SK-N-SH (cell line): Measurements from ENCODE around the gene MIPOL1.

Experiments
- CTCF ChIP-seq: fragments of 200-600 bp; sonication (generic); IDR thresholded peaks from 2 replicates; pipeline ENCODE4 v1.6.1; 2017; ENCODE audit warnings: antibody characterized with exemption, mild to moderate bottlenecking, moderate library complexity
- EZH2phosphoT487 ChIP-seq: fragments of 200-600 bp; sonication (generic); IDR thresholded peaks from 2 replicates; pipeline ENCODE4 v1.6.1; 2017; ENCODE audit warnings: low read depth, mixed run types, mild to moderate bottlenecking, antibody characterized with exemption, moderate library complexity, borderline replicate concordance
- FOSL2 ChIP-seq: IDR thresholded peaks from 2 replicates; pipeline ENCODE4 v1.4.0; 2012; ENCODE audit warnings: low read depth, mild to moderate bottlenecking, moderate library complexity, borderline replicate concordance
- NRF1 ChIP-seq: IDR thresholded peaks from 2 replicates; pipeline ENCODE4 v1.6.1; 2012; ENCODE audit warnings: low read depth, mild to moderate bottlenecking, low read length
- SIN3A ChIP-seq: IDR thresholded peaks from 2 replicates; pipeline ENCODE4 v1.6.1; 2012; ENCODE audit warnings: low read depth, mild to moderate bottlenecking, low read length, moderate library complexity, borderline replicate concordance
- SMC3 ChIP-seq: IDR thresholded peaks from 2 replicates; pipeline ENCODE4 v1.6.1; 2012; ENCODE audit warnings: low read depth, low read length, improper control_type of control experiment
- TAF1 ChIP-seq: IDR thresholded peaks from 2 replicates; pipeline ENCODE4 v1.6.1; 2012; ENCODE audit warnings: low read depth, mild to moderate bottlenecking, low read length, moderate library complexity, borderline replicate concordance
- USF1 ChIP-seq: IDR thresholded peaks from 2 replicates; pipeline ENCODE4 v1.4.0; 2012; ENCODE audit warnings: low read depth, borderline replicate concordance
- YY1 ChIP-seq: IDR thresholded peaks from 2 replicates; pipeline ENCODE4 v1.4.0; 2012; ENCODE audit warnings: low read depth, mild to moderate bottlenecking
- ZBTB33 ChIP-seq: IDR thresholded peaks from 2 replicates; pipeline ENCODE4 v1.4.0; 2012; ENCODE audit warnings: low read depth, borderline replicate concordance

- TF ChIP-seq NRF1 (no peak), USF1 (no peak), ZBTB33 (no peak), CTCF (no peak), SMC3 (no peak), FOSL2 (no peak), SIN3A (no peak), TAF1 (no peak), YY1 (no peak), EZH2phosphoT487 (no peak)
Measured at GRCh38 chr14:37438444-37438843, 240.7 kb downstream of the MIPOL1 start.
